Kidney (tissue), 14 donors: ENCODE results near the gene KRTAP10-5. TPM values are rescaled to one million over a fixed set of nuclear protein-coding genes. Genes with fewer than 3 reads are reported as not detected.
A peak's percentile ranks its signal among the peaks of the same experiment; 100 is the strongest.

Experiments
- DNase-seq, 5 donors: peaks; one replicate each; pipeline ENCODE4 v3.0.0-alpha.2; 2013 to 2020
- FAIRE-seq: peaks from 2 replicates; lab custom pipeline; 2012; peaks lifted over from hg19 to GRCh38; lab: Jason Lieb, UNC
- H3K27ac ChIP-seq, 2 donors: one replicate each; pipeline ENCODE4 v1.7.0; 2013; ENCODE audit warnings: low read depth in 2 of 2, low read length in 2 of 2, inconsistent platforms in 1 of 2
- H3K27me3 ChIP-seq: one replicate; pipeline ENCODE4 v1.7.1; 2013; ENCODE audit warnings: low read length, inconsistent platforms; ENCODE audit not compliant: control insufficient read depth, insufficient read depth
- H3K36me3 ChIP-seq, 3 donors: one replicate each; pipeline versions ENCODE4 v1.7.0 to v1.7.1; 2013; ENCODE audit warnings: low read length in 3 of 3, control low read depth in 1 of 3, inconsistent platforms in 1 of 3; ENCODE audit not compliant: insufficient read depth in 3 of 3, control insufficient read depth in 2 of 3
- H3K4me1 ChIP-seq, 3 donors: one replicate each; pipeline versions ENCODE4 v1.7.0 to v1.7.1; 2013; ENCODE audit warnings: low read length in 3 of 3, inconsistent platforms in 1 of 3, low read depth in 1 of 3; ENCODE audit not compliant: control insufficient read depth in 2 of 3, insufficient read depth in 2 of 3
- H3K4me3 ChIP-seq, 3 donors: one replicate each; pipeline versions ENCODE4 v1.7.0 to v1.8.1; 2013; ENCODE audit warnings: low read length in 3 of 3, control low read depth in 1 of 3, inconsistent platforms in 1 of 3
- H3K9ac ChIP-seq, 3 donors: one replicate each; pipeline versions ENCODE4 v1.7.0 to v1.7.1; 2013; ENCODE audit warnings: low read length in 3 of 3, control low read depth in 1 of 3, inconsistent platforms in 1 of 3
- H3K9me3 ChIP-seq, 3 donors: one replicate each; pipeline versions ENCODE4 v1.7.0 to v1.7.1; 2013; ENCODE audit warnings: low read length in 3 of 3, control low read depth in 1 of 3, inconsistent platforms in 1 of 3; ENCODE audit not compliant: control insufficient read depth in 2 of 3, insufficient read depth in 1 of 3
- intact Hi-C: fragments of 100-400 bp; cut with DNase I; formaldehyde crosslinking; loops from one replicate; pipeline ENCODE4 v1.11.1; 2022
- polyA plus RNA-seq: library from polyadenylated mRNA; stranded (reverse); fragments of 350-450 nt; fragmentation: Illumina TruSeq; extraction: RNeasy Lipid Tissue Mini Kit (QIAGEN cat#74804); gene quantifications from one replicate; pipeline ENCODE4 v1.2.3, GENCODE V29; 2014; ENCODE audit warnings: low read depth, low replicate concordance; ENCODE audit not compliant: insufficient read depth
- total RNA-seq: library from RNA; stranded (reverse); fragmentation: NEBNext Ultra II Directional; extraction: Animal tissue kit (Norgen Biotek cat#: 25700); gene quantifications from one replicate; pipeline ENCODE4 v1.2.1, GENCODE V29; 2021
- TF ChIP-seq, protein P1 (sequence below): IDR thresholded peaks from 3 replicates; pipeline ENCODE4 v1.5.1; 2012; ENCODE audit warnings: mild to moderate bottlenecking, moderate library complexity, borderline replicate concordance; ENCODE audit not compliant: insufficient read depth; ENCODE audit errors: extremely low read depth
- donor health status: control.
- donor health status: control.
- donor health status: control.
- donor health status: control.
- donor health status: control.
- donor health status: DM: yes; HTN: yes; CAD: no.
- donor health status: Normal renal cell carcinoma (clear cell type).

KRTAP10-5 gene
- total and polyA plus RNA-seq, 2 donors from 2014 or later, result not detected

DNA sequence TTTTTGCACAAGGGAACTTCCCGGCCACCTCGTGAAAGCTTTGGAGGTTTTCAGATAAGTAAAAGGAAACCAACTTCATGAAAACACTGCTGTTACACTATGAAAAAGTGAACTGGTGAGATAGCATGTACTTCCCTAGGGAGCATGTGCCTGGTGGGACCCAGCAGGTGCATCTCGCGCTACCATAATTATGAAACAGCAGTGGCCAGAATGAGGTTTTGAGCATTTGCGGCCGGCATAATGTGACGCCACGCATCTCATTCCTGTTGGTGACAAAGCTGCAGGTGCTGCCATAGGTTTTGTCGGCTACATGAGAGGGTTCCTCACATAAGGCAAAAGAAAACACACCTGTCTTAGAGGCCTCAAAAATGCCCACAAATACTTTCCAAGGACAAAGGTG, 23.5 kb downstream of the KRTAP10-5 start:
- H3K36me3 ChIP-seq, result no peaks in the 10 kb centered on the region
- intact Hi-C loops, result no loop called here
- DNase-seq, result no peak
- H3K27ac ChIP-seq, result no peak overlapping the region
- H3K9ac ChIP-seq, result no peak overlapping the region
- no peaks in the 10 kb centered on the region for H3K9me3 ChIP-seq
- no peak overlapping the region for H3K4me3 ChIP-seq
- TF ChIP-seq, protein P1, sequence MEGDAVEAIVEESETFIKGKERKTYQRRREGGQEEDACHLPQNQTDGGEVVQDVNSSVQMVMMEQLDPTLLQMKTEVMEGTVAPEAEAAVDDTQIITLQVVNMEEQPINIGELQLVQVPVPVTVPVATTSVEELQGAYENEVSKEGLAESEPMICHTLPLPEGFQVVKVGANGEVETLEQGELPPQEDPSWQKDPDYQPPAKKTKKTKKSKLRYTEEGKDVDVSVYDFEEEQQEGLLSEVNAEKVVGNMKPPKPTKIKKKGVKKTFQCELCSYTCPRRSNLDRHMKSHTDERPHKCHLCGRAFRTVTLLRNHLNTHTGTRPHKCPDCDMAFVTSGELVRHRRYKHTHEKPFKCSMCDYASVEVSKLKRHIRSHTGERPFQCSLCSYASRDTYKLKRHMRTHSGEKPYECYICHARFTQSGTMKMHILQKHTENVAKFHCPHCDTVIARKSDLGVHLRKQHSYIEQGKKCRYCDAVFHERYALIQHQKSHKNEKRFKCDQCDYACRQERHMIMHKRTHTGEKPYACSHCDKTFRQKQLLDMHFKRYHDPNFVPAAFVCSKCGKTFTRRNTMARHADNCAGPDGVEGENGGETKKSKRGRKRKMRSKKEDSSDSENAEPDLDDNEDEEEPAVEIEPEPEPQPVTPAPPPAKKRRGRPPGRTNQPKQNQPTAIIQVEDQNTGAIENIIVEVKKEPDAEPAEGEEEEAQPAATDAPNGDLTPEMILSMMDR, result no peak
- H3K4me1 ChIP-seq, result no peaks in the 10 kb centered on the region
- no peaks in the 10 kb centered on the region for H3K27me3 ChIP-seq
- FAIRE-seq, result no peak

DNA sequence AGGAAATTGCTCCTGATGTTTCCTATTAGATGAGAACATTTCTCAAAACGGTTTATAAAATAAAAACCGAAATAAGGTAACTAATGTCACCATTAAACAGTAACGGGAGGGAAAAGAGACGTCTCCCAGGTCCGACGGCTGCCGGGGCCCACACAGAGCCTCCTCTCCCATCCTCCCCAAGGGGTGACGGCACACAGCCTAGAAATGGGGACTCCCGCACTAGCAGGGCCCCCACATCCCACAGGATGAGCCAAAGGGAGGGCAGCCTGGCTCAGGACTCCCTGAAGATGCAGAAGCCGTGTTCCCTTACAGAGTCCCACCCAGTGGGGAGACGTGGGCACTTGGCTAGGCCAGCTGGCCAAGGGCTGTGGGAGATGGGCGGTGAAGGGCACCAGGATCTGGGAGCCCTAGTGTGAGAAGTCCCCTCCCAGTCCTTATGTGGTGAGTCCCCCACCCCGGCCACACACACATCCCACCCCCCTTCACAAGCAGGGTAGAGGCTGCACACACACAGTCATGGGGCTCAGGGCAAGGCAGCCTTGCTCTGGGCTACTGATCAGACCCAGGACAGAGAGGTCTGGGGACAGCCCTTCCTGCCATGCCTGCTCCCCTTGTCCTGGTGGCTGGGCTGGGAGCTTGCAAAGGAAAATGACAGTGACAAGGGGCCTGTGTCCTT, 25.1 kb downstream of the KRTAP10-5 start:
- Histone ChIP-seq H3K9me3 (no peaks in the 10 kb centered on the region), H3K27me3 (no peaks in the 10 kb centered on the region), H3K4me1 (no peaks in the 10 kb centered on the region), H3K9ac (no peak overlapping the region), H3K36me3 (no peaks in the 10 kb centered on the region), H3K4me3 (no peak overlapping the region), H3K27ac (no peak overlapping the region)
- intact Hi-C loops, result no loop called here
- FAIRE-seq (no peak), DNase-seq (no peak)
- TF ChIP-seq, protein P1, result no peak

DNA sequence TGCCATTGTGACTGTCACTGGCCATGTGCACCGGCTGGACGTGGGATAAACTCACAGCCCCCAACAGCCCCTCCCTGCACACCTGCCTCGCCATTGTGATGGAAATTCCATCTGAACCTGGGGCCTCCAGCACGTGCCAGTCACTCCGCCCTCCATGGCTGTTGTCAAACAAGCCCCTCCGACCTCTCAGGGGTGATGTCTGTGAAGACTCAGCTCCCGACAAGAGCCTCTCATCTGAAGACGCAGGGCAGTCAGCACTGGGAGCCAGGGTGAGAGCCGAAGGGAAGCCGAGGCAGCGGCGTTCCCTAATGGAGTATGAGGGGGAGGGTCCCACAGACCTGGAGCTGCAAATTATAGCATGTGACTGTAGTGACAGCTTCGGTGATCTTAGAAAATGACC, 27.7 kb downstream of the KRTAP10-5 start:
- no peaks in the 10 kb centered on the region for H3K36me3 ChIP-seq

More for the DNA sequence above, 27.7 kb downstream of the KRTAP10-5 start:
- TF ChIP-seq, protein P1, result no peak
- Histone ChIP-seq H3K4me3 (no peak overlapping the region), H3K4me1 (no peaks in the 10 kb centered on the region), H3K9me3 (no peaks in the 10 kb centered on the region), H3K9ac (no peak overlapping the region), H3K27ac (no peak overlapping the region), H3K27me3 (no peaks in the 10 kb centered on the region)
- intact Hi-C loops, result no loop called here
- FAIRE-seq (no peak), DNase-seq (peak in 1 of 5 donors; percentile 39)
